Hepatocyte (in vitro differentiated cells): Measurements from ENCODE around the gene COG6.

Experiments used
- CTCF ChIP-seq: fragments of 200-600 bp; sonication (generic); IDR thresholded peaks from 2 replicates; pipeline ENCODE4 v1.5.1; 2016; ENCODE audit warnings: antibody characterized with exemption, mild to moderate bottlenecking; ENCODE audit not compliant: poor library complexity
- EZH2 ChIP-seq: fragments of 200-600 bp; sonication (generic); IDR thresholded peaks from 2 replicates; pipeline ENCODE4 v1.6.1; 2016; ENCODE audit warnings: antibody characterized with exemption, mild to moderate bottlenecking, borderline replicate concordance

DNA sequence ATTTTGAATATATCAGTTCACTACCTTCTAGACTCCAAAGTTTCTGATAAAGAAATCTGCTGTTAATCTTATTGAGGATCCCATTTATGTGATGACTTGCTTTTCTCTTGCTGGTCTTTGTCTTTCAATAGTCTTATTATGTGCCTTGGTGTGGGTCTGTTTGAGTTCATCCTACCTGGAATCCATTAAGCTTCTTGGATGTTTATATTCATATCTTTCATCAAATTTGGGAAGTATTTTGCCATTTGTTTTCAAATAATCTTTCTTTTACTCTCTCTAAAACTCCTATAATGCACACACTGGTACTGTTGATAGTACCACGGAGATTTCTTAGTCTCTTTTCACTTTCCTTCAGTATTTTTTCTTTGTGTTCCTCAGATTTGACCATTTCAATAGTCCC, 24.2 kb upstream of the COG6 start:
- TF ChIP-seq EZH2 (no peak), CTCF (no peak)
